GM19238 (cell line): ENCODE results near the gene XIRP1.

ENCODE experiments used
- DNase-seq: peaks from one replicate; pipeline ENCODE4 v3.0.0; 2011; ENCODE audit warnings: low spot score; ENCODE audit not compliant: insufficient read length

The XIRP1 gene

DNA sequence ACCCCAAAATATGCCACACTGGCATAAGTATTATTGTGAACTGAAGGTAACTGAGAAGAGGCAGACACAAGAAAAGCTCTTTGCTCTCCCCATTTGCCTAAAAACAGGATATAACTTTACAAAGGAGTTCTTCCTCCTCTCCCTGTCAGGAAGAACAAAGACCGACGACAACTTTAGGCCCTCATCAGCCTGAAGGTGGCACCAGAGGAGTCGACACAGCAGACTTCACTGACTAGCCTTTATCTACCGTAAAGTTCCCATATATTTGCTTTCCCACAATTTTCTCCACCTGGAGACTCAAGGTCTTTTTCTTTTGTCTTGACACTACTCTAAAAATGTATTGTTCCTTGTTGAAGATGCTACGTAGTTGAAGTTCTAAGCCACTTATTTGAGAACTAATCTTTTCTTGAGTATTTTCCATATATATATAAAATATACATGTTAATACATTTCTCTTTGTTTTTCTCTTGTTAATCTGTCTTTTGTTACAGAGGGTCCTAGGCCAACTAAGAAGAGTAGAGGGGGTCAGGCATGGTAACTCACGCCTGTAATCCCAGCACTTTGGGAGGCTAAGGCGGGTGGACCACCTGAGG, 16.2 kb upstream of the XIRP1 start:
- DNase-seq = no peak

DNA sequence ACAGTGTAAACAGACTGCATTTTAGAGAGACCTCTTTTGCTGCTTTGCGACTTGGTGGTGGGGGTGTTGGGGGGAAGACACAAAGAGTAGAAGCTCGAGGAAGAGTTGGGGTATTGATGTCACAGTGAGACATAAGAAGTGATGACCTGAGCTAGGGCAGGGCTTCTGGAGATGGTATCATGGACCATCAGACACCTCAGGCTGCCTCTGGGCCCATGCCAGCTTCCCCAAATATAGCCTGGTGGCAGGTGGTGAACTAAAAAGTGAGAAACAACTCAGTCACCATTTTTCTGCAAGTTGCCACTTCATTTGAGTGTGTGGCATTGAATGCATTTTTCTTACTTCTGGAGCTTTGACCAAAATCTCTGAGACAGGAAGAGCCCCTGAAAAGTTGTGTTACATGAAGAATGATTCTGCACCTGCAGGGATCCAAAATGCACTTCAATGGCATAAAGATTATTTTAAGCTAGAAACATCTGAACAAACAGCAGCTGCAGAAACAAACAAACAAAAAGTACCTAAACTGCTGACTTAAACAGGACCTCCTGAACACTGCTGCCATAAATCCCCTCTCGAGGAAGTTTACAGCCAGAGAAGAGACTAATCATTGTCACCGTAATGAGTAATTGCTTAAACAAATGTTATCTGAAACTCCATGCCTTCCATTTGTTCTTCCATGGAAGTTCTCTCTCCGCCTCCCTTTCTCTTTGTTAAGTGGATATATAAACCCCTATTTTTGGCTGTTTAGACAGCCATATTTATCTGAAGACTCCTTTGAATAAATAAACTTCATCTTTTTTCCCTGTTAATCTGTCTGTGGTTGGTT, 15.2 kb upstream of the XIRP1 start:
- no peak for DNase-seq

DNA sequence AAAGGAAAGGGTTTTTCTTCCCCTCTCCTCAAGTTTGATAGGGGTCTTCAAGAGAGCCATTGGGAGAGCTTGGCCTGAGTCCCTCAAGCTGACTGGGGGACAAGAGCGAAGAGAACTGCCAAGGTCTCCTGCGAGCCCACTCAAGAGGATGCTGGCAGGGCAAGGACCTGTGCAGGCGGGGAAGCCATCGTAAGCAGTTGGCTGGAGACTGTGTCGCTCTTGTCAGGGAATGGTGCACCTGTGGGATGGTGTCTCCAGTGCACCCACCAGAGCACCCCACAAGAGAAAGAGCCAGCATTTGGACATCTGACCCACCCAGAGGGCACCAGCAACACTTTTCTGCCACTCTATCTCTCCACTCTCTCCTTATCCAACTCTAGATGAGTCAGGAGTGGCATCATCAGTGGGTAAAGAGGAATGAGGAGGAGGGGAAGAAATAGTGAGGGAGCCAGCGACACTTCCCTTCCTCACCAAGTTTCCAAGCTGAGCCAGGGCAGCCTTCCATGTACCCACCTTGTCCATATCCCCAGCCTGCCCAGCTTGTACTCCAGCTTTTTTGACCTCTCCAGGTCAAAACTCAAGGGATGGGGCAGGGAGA, 13.6 kb upstream of the XIRP1 start:
- no peak for DNase-seq

- DNase-seq = no peak
Observed at GRCh38 chr3:39205131-39205530, 12.7 kb upstream of the XIRP1 start.

- no peak for DNase-seq
Observed at GRCh38 chr3:39203860-39204259, 11.5 kb upstream of the XIRP1 start.

DNA sequence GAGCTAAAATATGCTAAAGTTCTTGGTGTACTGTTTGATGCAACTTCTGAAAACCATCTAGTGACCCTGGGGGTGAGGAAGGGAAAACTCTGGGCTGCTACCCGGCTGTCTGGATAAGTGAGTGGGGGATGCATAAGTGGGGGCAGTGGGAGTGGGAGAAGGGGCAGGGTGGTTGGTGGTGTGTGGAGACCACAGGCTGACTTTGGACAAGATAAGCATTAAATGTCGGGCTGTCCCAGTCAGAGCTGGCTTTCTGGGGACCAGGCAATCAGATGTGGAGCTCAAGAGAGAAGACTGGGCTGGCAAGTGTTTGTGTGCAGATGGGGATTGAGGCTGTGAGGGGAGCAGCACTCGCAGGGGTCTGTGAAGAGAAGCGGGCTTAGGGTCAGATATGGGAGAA, 11.0 kb upstream of the XIRP1 start:
- DNase-seq = no peak

- no peak for DNase-seq
Observed at GRCh38 chr3:39202094-39202493, 9.7 kb upstream of the XIRP1 start.

DNA sequence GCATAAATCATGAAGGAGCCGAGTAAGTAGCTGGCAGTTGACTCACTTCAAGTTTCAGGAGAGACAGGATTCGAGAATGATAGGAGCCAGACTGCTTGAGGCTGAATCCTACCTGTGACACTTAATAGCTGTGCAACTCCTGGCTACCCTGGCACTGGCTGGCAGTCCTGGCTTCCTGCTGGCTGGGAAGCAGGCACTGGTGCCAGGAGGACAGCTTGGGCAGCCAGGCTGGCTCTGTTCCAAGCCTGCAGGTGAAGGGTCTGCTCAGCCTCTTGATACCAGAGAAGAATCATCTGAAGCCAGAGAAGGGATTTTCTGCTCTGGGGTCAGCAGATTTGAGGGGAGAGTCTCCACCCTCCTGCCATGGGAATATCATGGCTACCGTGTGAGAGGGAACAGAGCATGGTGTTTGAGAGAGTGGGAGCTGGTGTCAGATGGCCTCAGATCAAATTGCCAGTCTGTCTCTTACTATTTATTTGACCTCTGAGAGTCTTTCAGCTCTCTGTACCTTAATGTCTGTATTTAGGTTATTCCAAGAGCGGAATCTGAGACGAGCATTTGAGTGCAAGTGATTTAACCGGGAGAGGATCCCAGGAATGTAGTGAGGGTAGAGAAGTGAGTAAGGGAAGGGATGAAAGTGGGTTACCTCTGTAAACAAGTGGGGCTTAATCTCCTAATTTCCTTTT, 4.4 kb upstream of the XIRP1 start:
- DNase-seq = no peak

GRCh38 chr3:39196034-39196433, 3.6 kb upstream of the XIRP1 start:
- DNase-seq = no peak

GRCh38 chr3:39193391-39193790, 996 bp upstream of the XIRP1 start:
- DNase-seq = no peak

GRCh38 chr3:39191773-39192172, 622 bp downstream of the XIRP1 start:
- DNase-seq = no peak

- no peak for DNase-seq
Observed at GRCh38 chr3:39191111-39191510, 1.3 kb downstream of the XIRP1 start.

DNA sequence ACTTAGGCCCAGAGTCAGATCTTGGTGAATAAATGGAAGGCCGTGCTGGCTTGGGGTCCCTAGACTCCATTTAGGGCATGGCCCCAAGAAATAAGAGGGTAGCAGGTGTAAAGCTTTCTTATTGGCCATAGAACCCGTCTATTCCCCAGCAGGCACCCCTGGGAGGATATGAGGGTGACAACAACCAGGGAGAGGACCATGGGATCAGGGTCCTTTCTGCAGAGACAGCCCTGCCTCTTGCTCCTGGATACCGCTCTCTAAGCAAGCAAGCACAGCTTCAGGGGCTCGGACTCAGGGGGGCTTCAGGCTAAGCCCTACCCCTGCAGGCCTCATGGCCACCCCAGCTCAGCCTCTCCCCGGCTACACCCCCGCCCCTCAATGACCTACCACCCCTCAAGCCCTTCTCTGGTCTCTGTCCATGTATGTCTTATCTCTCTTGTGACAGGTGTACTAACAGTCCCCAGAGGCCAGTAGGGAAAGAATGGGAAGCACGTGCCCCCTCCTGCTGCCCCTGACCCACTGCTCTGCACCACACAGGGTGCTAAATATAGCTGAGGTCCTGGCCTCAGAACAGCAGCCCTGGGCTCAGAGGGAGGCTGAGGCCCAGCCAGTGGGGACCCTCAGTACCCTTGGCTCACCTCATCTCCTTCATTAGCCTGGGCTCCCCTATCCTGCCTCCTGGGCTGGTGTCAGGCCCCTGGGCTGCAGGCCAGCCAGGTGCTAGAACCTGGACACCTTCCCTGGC, 1.9 kb downstream of the XIRP1 start:
- DNase-seq = no peak

- DNase-seq = peak; percentile 60
Observed at GRCh38 chr3:39189959-39190269, 2.5 kb downstream of the XIRP1 start.

DNA sequence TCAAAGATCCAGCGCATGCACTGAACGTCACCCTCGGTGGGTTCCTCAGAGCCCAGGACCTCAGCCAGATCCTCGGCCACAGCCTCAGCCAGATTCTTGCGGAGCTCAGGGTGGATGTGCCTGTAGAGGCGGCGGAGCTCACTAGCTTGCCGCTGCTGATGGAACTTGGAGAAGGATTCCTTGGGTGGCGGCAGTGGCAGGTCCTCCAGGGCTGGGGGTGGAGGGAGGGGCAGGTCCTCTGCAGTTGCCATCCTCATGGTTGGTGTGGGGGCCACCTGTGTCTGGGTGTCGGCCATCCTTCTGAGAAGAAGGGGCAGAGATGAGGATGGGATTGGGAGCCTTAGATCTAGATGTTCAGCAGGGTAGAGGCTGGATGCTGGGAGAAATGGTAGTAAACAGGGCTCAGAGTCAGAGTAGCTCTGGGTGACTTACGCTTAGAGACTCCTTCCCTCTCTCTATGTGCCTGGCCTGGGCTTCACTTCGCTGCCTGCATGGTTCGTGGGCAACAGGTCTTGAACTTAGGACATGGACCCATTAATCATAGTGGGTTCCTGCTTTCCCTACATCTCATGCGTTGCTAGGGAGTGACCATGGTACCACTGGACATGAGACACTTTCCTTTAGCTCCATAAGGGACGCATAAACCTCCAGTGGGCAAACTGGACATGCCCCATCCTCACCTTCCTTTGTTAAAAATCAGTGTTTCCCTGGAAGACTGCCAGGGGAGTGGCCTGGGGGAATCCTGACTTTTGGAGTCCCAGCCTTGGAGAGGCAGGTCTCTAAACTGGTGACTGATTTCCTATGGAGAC, 3.0 kb downstream of the XIRP1 start:
- no peak for DNase-seq

- no peak for DNase-seq
Observed at GRCh38 chr3:39188271-39189149, 3.9 kb downstream of the XIRP1 start.

GRCh38 chr3:39187372-39188155, 4.8 kb downstream of the XIRP1 start:
- no peak for DNase-seq

DNA sequence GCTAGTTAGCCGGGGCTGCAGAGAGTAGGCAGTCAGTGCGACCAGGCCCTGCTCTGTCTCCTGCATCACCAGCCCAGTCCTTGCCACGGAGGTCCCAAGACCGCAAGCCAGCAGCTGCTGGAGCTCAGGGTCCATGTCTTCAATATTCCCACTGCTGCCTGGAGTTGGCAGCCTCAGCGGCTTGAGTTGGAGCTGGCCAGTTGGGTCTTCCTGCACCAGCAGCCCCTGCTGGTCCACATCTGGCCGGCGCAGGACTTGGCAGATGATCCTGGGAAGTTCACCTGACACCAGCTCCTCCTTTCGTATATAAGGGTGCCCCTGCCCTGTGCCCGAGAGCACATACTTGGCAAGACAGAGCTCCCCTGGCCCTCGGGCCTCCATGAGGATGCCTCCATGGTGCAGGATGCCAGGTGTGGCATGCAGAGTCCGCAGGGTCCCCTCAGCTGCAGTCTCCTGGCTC, 5.7 kb downstream of the XIRP1 start:
- DNase-seq = no peak
